OCI-LY7 (cell line): Measurements from ENCODE around the gene COL16A1. TPM values are rescaled to one million over a fixed set of nuclear protein-coding genes. Genes with fewer than 3 reads are reported as not detected.

Experiments used
- BruUV-seq: library from RNA; stranded (reverse); fragments of 400-500 nt; replicated peaks from 2 replicates; lab custom pipeline; 2021; lab: Mats Ljungman, UMichigan
- CTCF ChIA-PET: fragments of 300-600 bp; sonication (Branson Sonifier 250); formaldehyde crosslinking; loops from one replicate; lab custom pipeline; 2022; ENCODE audit warnings: antibody characterized with exemption; ENCODE audit not compliant: unreplicated experiment; lab: Charles Lee
- POLR2A ChIA-PET: fragments of 300-600 bp; sonication (Branson Sonifier 250); formaldehyde crosslinking; loops from one replicate; lab custom pipeline; 2022; ENCODE audit warnings: antibody characterized with exemption; lab: Charles Lee
- DNase-seq: peaks from one replicate; pipeline ENCODE4 v3.0.0-alpha.2; 2015; ENCODE audit warnings: low spot score
- H2AFZ ChIP-seq: fragments of 200-600 bp; sonication (generic), shearing (Covaris generic); 2 replicates; pipeline ENCODE4 v1.6.1; 2014; ENCODE audit warnings: mild to moderate bottlenecking, antibody characterized with exemption, low read length, moderate library complexity
- H3K27ac ChIP-seq: fragments of 200-600 bp; sonication (generic); 2 replicates; pipeline ENCODE4 v1.5.1; 2014; ENCODE audit warnings: mixed run types, low read depth, mild to moderate bottlenecking, moderate library complexity, low read length, inconsistent platforms; ENCODE audit not compliant: poor library complexity, severe bottlenecking
- H3K36me3 ChIP-seq: fragments of 200-600 bp; sonication (generic); 2 replicates; pipeline ENCODE4 v1.6.1; 2014; ENCODE audit warnings: mild to moderate bottlenecking, antibody characterized with exemption, low read length, moderate library complexity, mixed read lengths; ENCODE audit not compliant: insufficient read depth
- H3K4me1 ChIP-seq: fragments of 200-600 bp; sonication (generic); 2 replicates; pipeline ENCODE4 v1.5.1; 2014; ENCODE audit warnings: mild to moderate bottlenecking, low read length; ENCODE audit not compliant: insufficient read depth, poor library complexity, severe bottlenecking
- H3K4me2 ChIP-seq: fragments of 200-600 bp; sonication (generic); 2 replicates; pipeline ENCODE4 v1.6.1; 2014; ENCODE audit warnings: mild to moderate bottlenecking, low read length
- H3K4me3 ChIP-seq: fragments of 200-600 bp; sonication (generic); 2 replicates; pipeline ENCODE4 v1.5.1; 2014; ENCODE audit warnings: mild to moderate bottlenecking, low read depth, low read length; ENCODE audit not compliant: poor library complexity, severe bottlenecking
- H3K79me2 ChIP-seq: fragments of 200-600 bp; sonication (generic); 2 replicates; pipeline ENCODE4 v1.6.1; 2016; ENCODE audit warnings: low read depth, mild to moderate bottlenecking, low read length, moderate library complexity, mixed read lengths; ENCODE audit not compliant: insufficient read depth
- H3K9me2 ChIP-seq: fragments of 200-600 bp; sonication (generic); 2 replicates; pipeline ENCODE4 v1.6.1; 2016; ENCODE audit warnings: mild to moderate bottlenecking, low read length, mixed read lengths; ENCODE audit not compliant: insufficient read depth
- H3K9me3 ChIP-seq: fragments of 200-600 bp; sonication (generic); 2 replicates; pipeline ENCODE4 v1.6.1; 2014; ENCODE audit warnings: mild to moderate bottlenecking, mixed run types, low read length, mixed read lengths
- H4K20me1 ChIP-seq: fragments of 200-600 bp; sonication (generic); 2 replicates; pipeline ENCODE4 v1.6.1; 2014; ENCODE audit warnings: mild to moderate bottlenecking, antibody characterized with exemption, low read length, moderate library complexity, mixed read lengths; ENCODE audit not compliant: insufficient read depth
- CTCF ChIP-seq: fragments of 200-600 bp; sonication (generic); conservative IDR thresholded peaks from 2 replicates; pipeline ENCODE4 v1.5.1; 2014; ENCODE audit warnings: mild to moderate bottlenecking, antibody characterized with exemption, low read length, moderate library complexity, mixed read lengths
- EZH2phosphoT487 ChIP-seq: fragments of 200-600 bp; sonication (generic); IDR thresholded peaks from 2 replicates; pipeline ENCODE4 v1.6.1; 2018; ENCODE audit warnings: low read depth, borderline replicate concordance, mild to moderate bottlenecking, mixed run types, antibody characterized with exemption, low read length, moderate library complexity, mixed read lengths
- intact Hi-C: fragments of 100-400 bp; cut with micrococcal nuclease; formaldehyde crosslinking; loops from one replicate; pipeline ENCODE4 v1.10.0; 2022; ENCODE audit not compliant: unreplicated experiment
- total RNA-seq, 2 experiments: library from RNA; depleted of rRNA in 1 of 2; stranded (reverse); fragments of >200 nt in 1 of 2; shearing (Covaris generic) in 1 of 2; gene quantifications; 2 replicates each; pipeline ENCODE4 v1.2.3, GENCODE V29; 2014 to 2022

The COL16A1 gene
- total RNA-seq, 2 experiments from 2014 or later = not detected

- TF ChIP-seq CTCF = no peak
- no peak for TF ChIP-seq EZH2phosphoT487
These were observed 77.3 kb downstream of the COL16A1 start for GRCh38 chr1:31626223-31627207.

GRCh38 chr1:31625561-31626222, 78.1 kb downstream of the COL16A1 start:
- ChIA-PET CTCF (no interaction called here), POLR2A (no interaction called here)
- no peak for DNase-seq
- no peaks in the 10 kb centered on the region for H3K9me2 ChIP-seq
- H3K9me3 ChIP-seq = no peaks in the 10 kb centered on the region
- no peak overlapping the region for H3K4me2 ChIP-seq
- peaks cover 32% of the 10 kb centered on the region for H3K36me3 ChIP-seq
- no TSS peak for BruUV-seq
- H4K20me1 ChIP-seq = no peaks in the 10 kb centered on the region
- H3K4me1 ChIP-seq = no peaks in the 10 kb centered on the region
- no peak for TF ChIP-seq CTCF
- TF ChIP-seq EZH2phosphoT487 = no peak
- no peak overlapping the region for H3K4me3 ChIP-seq
- no peak overlapping the region for H2AFZ ChIP-seq
- no peaks in the 10 kb centered on the region for H3K79me2 ChIP-seq
- intact Hi-C loops = no loop called here
- no peak overlapping the region for H3K27ac ChIP-seq

More at GRCh38 chr1:31626223-31627207, 77.3 kb downstream of the COL16A1 start:
- DNase-seq = no peak
- no peak overlapping the region for H3K4me3 ChIP-seq
- H3K36me3 ChIP-seq = peaks cover 41% of the 10 kb centered on the region
- H4K20me1 ChIP-seq = no peaks in the 10 kb centered on the region
- no TSS peak for BruUV-seq
- H3K4me1 ChIP-seq = no peaks in the 10 kb centered on the region
- POLR2A ChIA-PET = no interaction called here
- intact Hi-C loops = no loop called here
- H3K79me2 ChIP-seq = no peaks in the 10 kb centered on the region
- CTCF ChIA-PET = no interaction called here
- no peak overlapping the region for H2AFZ ChIP-seq
- H3K27ac ChIP-seq = no peak overlapping the region
- H3K9me3 ChIP-seq = no peaks in the 10 kb centered on the region
- no peaks in the 10 kb centered on the region for H3K9me2 ChIP-seq
- H3K4me2 ChIP-seq = no peak overlapping the region
